PC-3 (cell line): Measurements from ENCODE around the gene MKRN1. TPM values are rescaled to one million over a fixed set of nuclear protein-coding genes. Genes with fewer than 3 reads are reported as not detected.

ENCODE experiments used
- ATAC-seq: fragments of 200-7000 bp; cut with Tn5 transposase; 2 replicates; pipeline ENCODE4 v1.9.1; 2020; ENCODE audit warnings: mild to moderate bottlenecking, moderate library complexity
- BruUV-seq: library from RNA; stranded (reverse); fragments of 400-500 nt; replicated peaks from 2 replicates; lab custom pipeline; 2021; lab: Mats Ljungman, UMichigan
- CTCF ChIA-PET: fragments of 300-600 bp; sonication (Branson Sonifier 250); formaldehyde crosslinking; loops from one replicate; lab custom pipeline; 2022; ENCODE audit warnings: antibody characterized with exemption; lab: Charles Lee
- POLR2A ChIA-PET: fragments of 300-600 bp; sonication (Branson Sonifier 250); formaldehyde crosslinking; loops from one replicate; lab custom pipeline; 2022; ENCODE audit warnings: antibody characterized with exemption; ENCODE audit not compliant: unreplicated experiment; lab: Charles Lee
- DNase-seq: peaks from one replicate; pipeline ENCODE4 v3.0.0-alpha.2; 2015
- H2AFZ ChIP-seq: fragments of 300-600 bp; sonication (generic); 2 replicates; pipeline ENCODE4 v1.6.0; 2016; ENCODE audit warnings: antibody characterized with exemption, low read length
- H3F3A ChIP-seq: fragments of 300-600 bp; sonication (generic); one replicate; pipeline ENCODE4 v1.6.0; 2017; ENCODE audit warnings: antibody characterized with exemption, low read length, control low read depth, mild to moderate bottlenecking; ENCODE audit not compliant: unreplicated experiment
- H3K27ac ChIP-seq: fragments of 300-600 bp; sonication (generic); 2 replicates; pipeline ENCODE4 v1.5.1; 2016; ENCODE audit warnings: mild to moderate bottlenecking, low read length
- H3K27me3 ChIP-seq: fragments of 300-600 bp; sonication (generic); 2 replicates; pipeline ENCODE4 v1.6.1; 2016; ENCODE audit warnings: low read length, mixed read lengths
- H3K36me3 ChIP-seq: fragments of 300-600 bp; sonication (generic); 2 replicates; pipeline ENCODE4 v1.6.1; 2016; ENCODE audit warnings: low read depth, mixed run types, low read length, mixed read lengths
- H3K4me1 ChIP-seq: fragments of 300-600 bp; sonication (generic); 2 replicates; pipeline ENCODE4 v1.5.1; 2016; ENCODE audit warnings: low read length; ENCODE audit not compliant: insufficient read depth
- H3K4me2 ChIP-seq: fragments of 300-600 bp; sonication (generic); 2 replicates; pipeline ENCODE4 v1.6.0; 2016; ENCODE audit warnings: low read length
- H3K4me3 ChIP-seq: fragments of 300-600 bp; sonication (generic); 2 replicates; pipeline ENCODE4 v1.5.1; 2016; ENCODE audit warnings: mild to moderate bottlenecking, low read length, mixed read lengths
- H3K79me2 ChIP-seq: fragments of 300-600 bp; sonication (generic); 2 replicates; pipeline ENCODE4 v1.6.1; 2017; ENCODE audit warnings: low read length, mixed read lengths
- H3K9ac ChIP-seq: fragments of 300-600 bp; sonication (generic); 2 replicates; pipeline ENCODE4 v1.6.0; 2016; ENCODE audit warnings: mild to moderate bottlenecking, low read length
- H3K9me2 ChIP-seq: fragments of 300-600 bp; sonication (generic); replicated peaks from 2 replicates; pipeline ENCODE4 v1.6.1; 2016; ENCODE audit warnings: mixed run types, low read length, mixed read lengths
- H3K9me3 ChIP-seq: fragments of 300-600 bp; sonication (generic); 2 replicates; pipeline ENCODE4 v1.6.1; 2016; ENCODE audit warnings: low read length, mixed read lengths
- H4K20me1 ChIP-seq: fragments of 300-600 bp; sonication (generic); 2 replicates; pipeline ENCODE4 v1.6.1; 2016; ENCODE audit warnings: low read length, mixed read lengths
- EZH2 ChIP-seq: fragments of 300-600 bp; sonication (generic); IDR thresholded peaks from one replicate; pipeline ENCODE4 v1.6.1; 2017; ENCODE audit warnings: antibody characterized with exemption, mild to moderate bottlenecking, low read length; ENCODE audit not compliant: unreplicated experiment
- EZH2phosphoT487 ChIP-seq: fragments of 300-600 bp; sonication (generic); IDR thresholded peaks from 2 replicates; pipeline ENCODE4 v1.6.1; 2018; ENCODE audit warnings: mild to moderate bottlenecking, antibody characterized with exemption, low read length, borderline replicate concordance
- intact Hi-C: fragments of 100-400 bp; cut with micrococcal nuclease; formaldehyde crosslinking; loops from 2 replicates; pipeline ENCODE4 v1.9.0; 2023
- total RNA-seq: library from RNA; depleted of rRNA; stranded (reverse); fragments of >200 nt; gene quantifications from 2 replicates; pipeline ENCODE4 v1.2.3, GENCODE V29; 2014
- TF ChIP-seq, protein P1 (sequence below): fragments of 300-600 bp; sonication (generic); conservative IDR thresholded peaks from 2 replicates; pipeline ENCODE4 v1.5.1; 2017; ENCODE audit warnings: antibody characterized with exemption, low read depth, mild to moderate bottlenecking, low read length

MKRN1 gene
- total RNA-seq, 1 experiment from 2014 or later, result 78.5 TPM

DNA sequence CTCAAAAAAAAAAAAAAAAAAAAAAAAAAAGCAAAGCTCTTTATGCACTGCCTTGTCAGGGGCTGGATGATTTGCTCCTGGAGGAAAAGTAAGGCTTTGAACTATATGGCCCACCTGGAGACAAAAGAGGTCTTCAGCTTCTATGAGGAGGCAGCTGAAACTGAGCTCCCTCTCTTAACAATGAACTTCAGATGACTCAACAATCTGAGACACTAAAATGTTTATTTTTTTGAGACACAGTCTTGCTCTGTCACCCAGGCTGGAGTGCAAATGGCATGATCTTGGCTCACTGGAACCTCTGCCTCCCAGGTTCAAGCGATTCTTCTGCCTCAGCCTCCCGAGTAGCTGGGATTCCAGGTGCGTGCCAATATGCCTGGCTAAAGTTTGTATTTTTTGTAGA, 38.7 kb downstream of the MKRN1 start:
- TF ChIP-seq EZH2phosphoT487 (no peak), EZH2 (no peak)
- TF ChIP-seq, protein P1, sequence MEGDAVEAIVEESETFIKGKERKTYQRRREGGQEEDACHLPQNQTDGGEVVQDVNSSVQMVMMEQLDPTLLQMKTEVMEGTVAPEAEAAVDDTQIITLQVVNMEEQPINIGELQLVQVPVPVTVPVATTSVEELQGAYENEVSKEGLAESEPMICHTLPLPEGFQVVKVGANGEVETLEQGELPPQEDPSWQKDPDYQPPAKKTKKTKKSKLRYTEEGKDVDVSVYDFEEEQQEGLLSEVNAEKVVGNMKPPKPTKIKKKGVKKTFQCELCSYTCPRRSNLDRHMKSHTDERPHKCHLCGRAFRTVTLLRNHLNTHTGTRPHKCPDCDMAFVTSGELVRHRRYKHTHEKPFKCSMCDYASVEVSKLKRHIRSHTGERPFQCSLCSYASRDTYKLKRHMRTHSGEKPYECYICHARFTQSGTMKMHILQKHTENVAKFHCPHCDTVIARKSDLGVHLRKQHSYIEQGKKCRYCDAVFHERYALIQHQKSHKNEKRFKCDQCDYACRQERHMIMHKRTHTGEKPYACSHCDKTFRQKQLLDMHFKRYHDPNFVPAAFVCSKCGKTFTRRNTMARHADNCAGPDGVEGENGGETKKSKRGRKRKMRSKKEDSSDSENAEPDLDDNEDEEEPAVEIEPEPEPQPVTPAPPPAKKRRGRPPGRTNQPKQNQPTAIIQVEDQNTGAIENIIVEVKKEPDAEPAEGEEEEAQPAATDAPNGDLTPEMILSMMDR, result no peak
- no peak overlapping the region for H2AFZ ChIP-seq
- no peak overlapping the region for H3K9ac ChIP-seq
- no peaks in the 10 kb centered on the region for H3K36me3 ChIP-seq
- no peaks in the 10 kb centered on the region for H3F3A ChIP-seq
- intact Hi-C loops, result no loop called here
- BruUV-seq, result no TSS peak
- H3K27ac ChIP-seq, result no peak overlapping the region
- H3K4me2 ChIP-seq, result no peak overlapping the region
- H3K4me1 ChIP-seq, result no peaks in the 10 kb centered on the region
- H3K4me3 ChIP-seq, result no peak overlapping the region
- ChIA-PET CTCF (no interaction called here), POLR2A (no interaction called here)
- H4K20me1 ChIP-seq, result no peaks in the 10 kb centered on the region
- H3K79me2 ChIP-seq, result no peaks in the 10 kb centered on the region
- no peaks in the 10 kb centered on the region for H3K9me3 ChIP-seq
- no peaks in the 10 kb centered on the region for H3K27me3 ChIP-seq
- no peak for ATAC-seq
- H3K9me2 ChIP-seq, result no peaks in the 10 kb centered on the region
- DNase-seq, result peak; percentile 14

DNA sequence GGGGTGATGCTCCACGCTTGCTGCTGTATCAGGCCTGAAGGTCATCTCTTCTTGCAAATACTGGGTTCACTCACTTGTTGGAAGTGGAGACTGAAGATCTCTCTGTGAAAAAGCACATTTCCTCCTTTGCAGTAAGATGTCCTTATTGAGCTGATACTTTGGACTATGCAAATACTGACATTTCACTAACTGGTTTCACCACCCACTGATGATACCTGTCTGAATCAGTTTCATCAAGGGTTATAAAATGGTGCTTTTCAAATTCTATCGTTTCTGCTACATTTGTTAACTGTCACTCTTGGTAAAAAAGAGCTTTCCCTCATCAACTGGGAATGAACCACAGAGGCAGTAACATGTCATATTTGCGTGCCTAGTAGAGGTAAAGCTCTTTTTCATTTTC, 39.9 kb downstream of the MKRN1 start:
- Histone ChIP-seq H3K4me3 (no peak overlapping the region), H3K79me2 (no peaks in the 10 kb centered on the region), H3K36me3 (no peaks in the 10 kb centered on the region), H3K27me3 (no peaks in the 10 kb centered on the region), H3F3A (no peaks in the 10 kb centered on the region), H3K4me1 (no peaks in the 10 kb centered on the region), H3K9me3 (no peaks in the 10 kb centered on the region), H4K20me1 (no peaks in the 10 kb centered on the region), H3K9me2 (no peaks in the 10 kb centered on the region), H2AFZ (no peak overlapping the region), H3K27ac (no peak overlapping the region), H3K9ac (no peak overlapping the region), H3K4me2 (no peak overlapping the region)
- intact Hi-C loops, result no loop called here
- DNase-seq, result no peak
- POLR2A ChIA-PET, result no interaction called here
- TF ChIP-seq EZH2, result no peak
- TF ChIP-seq, protein P1, result no peak
- TF ChIP-seq EZH2phosphoT487, result no peak
- CTCF ChIA-PET, result interaction anchor here (0.5 to 0.6 kb wide), 2 partner anchors 64 to 319 kb away, joined by 3 to 10 read pairs; no protein-coding TSS in a partner anchor
- BruUV-seq, result no TSS peak
- no peak for ATAC-seq

DNA sequence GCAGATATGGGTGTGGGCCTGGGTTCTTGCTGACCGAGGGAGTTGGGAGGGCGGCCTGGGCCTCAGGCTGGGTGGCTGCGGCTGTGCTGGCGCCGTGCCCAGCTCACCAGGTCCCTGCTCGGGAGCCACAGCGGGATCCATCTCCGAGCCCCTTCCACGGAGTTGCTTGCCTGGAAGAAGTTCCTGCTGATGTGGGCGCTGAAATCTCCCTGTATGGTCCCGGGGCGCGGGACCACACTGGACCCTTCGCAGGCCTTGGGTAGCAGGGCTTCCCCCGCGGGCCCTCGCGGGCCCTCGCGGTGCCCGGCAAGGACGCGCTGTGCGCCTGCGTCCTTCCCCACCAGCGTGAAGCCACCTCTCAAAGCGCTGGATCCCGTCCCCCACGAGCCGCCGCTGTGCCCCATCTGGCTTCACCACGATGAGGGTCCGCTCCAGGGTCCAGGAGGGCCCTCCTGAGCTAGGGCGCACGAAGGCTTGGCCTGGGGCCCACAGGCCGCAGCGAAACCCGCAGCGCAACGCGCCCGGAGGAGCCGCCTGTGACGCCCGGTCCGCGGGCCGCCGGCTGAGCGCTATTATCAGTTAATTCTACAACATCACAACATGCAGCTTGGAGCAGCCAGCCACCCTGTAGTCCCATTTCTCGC, 43.9 kb downstream of the MKRN1 start:
- Histone ChIP-seq H3F3A (no peaks in the 10 kb centered on the region), H3K4me3 (no peak overlapping the region), H2AFZ (no peak overlapping the region), H3K36me3 (no peaks in the 10 kb centered on the region), H3K27ac (no peak overlapping the region), H3K27me3 (no peaks in the 10 kb centered on the region), H3K9me2 (no peaks in the 10 kb centered on the region), H3K9me3 (no peaks in the 10 kb centered on the region), H3K4me1 (no peaks in the 10 kb centered on the region), H4K20me1 (no peaks in the 10 kb centered on the region), H3K79me2 (no peaks in the 10 kb centered on the region), H3K4me2 (no peak overlapping the region), H3K9ac (no peak overlapping the region)
- no peak for DNase-seq
- CTCF ChIA-PET, result no interaction called here
- no peak for ATAC-seq
- intact Hi-C loops, result no loop called here
- POLR2A ChIA-PET, result no interaction called here
- TF ChIP-seq EZH2 (no peak), EZH2phosphoT487 (no peak)
- TF ChIP-seq, protein P1, result no peak
- no TSS peak for BruUV-seq
